Measurements from ENCODE around the gene PWWP2B. TPM values are rescaled to one million over a fixed set of nuclear protein-coding genes. Genes with fewer than 3 reads are reported as not detected.

PWWP2B gene
- total and polyA plus RNA-seq, 2 donors (not counting 3 experiments of a cell fraction or from before 2014, with no cell fraction given): 4.6 to 11.8 TPM

DNA sequence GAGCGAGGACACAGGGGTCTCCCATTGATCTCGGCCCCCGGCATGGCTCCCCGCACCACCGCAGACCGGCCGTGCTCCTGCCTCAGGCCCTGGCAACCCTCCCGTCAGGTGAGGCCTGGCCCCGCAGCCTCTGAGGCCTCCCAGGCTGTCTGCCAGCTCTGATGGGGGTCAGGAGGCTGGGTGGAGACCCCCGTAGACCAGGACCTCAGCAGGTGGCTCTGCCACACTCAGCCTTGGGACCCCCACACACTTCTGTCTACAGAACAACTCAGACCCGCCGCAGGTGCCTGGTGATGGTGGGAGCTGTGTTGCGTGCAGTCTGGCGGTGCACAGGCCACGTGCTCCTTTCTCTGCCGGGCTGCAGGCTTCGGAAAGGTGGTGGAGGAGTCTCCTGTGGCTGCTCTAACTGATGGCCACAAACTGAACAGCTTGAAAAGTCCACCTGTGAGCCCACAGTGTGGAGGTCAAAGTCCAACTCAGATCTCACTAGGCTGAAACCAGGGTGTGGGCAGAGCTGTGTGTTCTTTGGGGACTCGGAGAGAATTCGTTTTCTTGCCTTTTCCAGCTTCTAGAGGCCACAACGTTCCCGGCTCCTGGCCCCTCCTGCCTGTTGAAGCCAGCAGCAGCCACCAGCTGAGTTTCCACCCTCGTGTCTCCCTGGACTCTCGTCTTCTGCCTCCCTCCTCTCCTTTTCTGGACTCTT is 62.5 kb downstream of the PWWP2B start:
- BruUV-seq (replicated peaks): no TSS peak
- TF ChIP-seq, protein P1, sequence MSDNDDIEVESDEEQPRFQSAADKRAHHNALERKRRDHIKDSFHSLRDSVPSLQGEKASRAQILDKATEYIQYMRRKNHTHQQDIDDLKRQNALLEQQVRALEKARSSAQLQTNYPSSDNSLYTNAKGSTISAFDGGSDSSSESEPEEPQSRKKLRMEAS (IDR thresholded peaks at IDR 0.05; ENCODE audit: insufficient read depth, insufficient read length): no peak
- TF ChIP-seq FOS (IDR thresholded peaks at IDR 0.05; ENCODE audit: borderline replicate concordance, insufficient read depth, low read length) (no peak), POLR2AphosphoS5 (IDR thresholded peaks at IDR 0.05; ENCODE audit: insufficient read depth, low read depth, low read length) (no peak), GATA2 (IDR thresholded peaks at IDR 0.05; ENCODE audit: insufficient read depth, insufficient read length, low read depth, low read length) (no peak), EZH2 (IDR thresholded peaks at IDR 0.05; ENCODE audit: borderline replicate concordance, low read depth, low read length, severe bottlenecking) (no peak), POLR2A (IDR thresholded peaks at IDR 0.05; ENCODE audit: low read depth, low read length) (no peak), MYC (IDR thresholded peaks at IDR 0.05; ENCODE audit: low read depth, low read length) (no peak), JUN (IDR thresholded peaks at IDR 0.05; ENCODE audit: borderline replicate concordance, insufficient read depth, insufficient read length, low read depth) (no peak)
- TF ChIP-seq, protein P2, sequence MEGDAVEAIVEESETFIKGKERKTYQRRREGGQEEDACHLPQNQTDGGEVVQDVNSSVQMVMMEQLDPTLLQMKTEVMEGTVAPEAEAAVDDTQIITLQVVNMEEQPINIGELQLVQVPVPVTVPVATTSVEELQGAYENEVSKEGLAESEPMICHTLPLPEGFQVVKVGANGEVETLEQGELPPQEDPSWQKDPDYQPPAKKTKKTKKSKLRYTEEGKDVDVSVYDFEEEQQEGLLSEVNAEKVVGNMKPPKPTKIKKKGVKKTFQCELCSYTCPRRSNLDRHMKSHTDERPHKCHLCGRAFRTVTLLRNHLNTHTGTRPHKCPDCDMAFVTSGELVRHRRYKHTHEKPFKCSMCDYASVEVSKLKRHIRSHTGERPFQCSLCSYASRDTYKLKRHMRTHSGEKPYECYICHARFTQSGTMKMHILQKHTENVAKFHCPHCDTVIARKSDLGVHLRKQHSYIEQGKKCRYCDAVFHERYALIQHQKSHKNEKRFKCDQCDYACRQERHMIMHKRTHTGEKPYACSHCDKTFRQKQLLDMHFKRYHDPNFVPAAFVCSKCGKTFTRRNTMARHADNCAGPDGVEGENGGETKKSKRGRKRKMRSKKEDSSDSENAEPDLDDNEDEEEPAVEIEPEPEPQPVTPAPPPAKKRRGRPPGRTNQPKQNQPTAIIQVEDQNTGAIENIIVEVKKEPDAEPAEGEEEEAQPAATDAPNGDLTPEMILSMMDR (IDR thresholded peaks at IDR 0.05; ENCODE audit: extremely low read depth in 1 of 2, insufficient read depth in 1 of 2, low read depth in 1 of 2, low read length in 2 of 2): no peak
- Histone ChIP-seq H3K4me3 (replicated peaks in 1 of 3; ENCODE audit: insufficient read depth in 1 of 3, low read depth in 1 of 3, low read length in 3 of 3) (no peak overlapping the region), H2AFZ (ENCODE audit: low read depth, low read length) (no peak overlapping the region), H3K27me3 (ENCODE audit: control insufficient read depth in 2 of 2, insufficient read depth in 2 of 2, low read length in 2 of 2) (no peaks in the 10 kb centered on the region), H3K4me2 (ENCODE audit: insufficient read depth, low read length) (no peak overlapping the region), H3K4me1 (ENCODE audit: control insufficient read depth, extremely low read depth, insufficient read depth, low read length) (no peaks in the 10 kb centered on the region), H3K36me3 (ENCODE audit: control insufficient read depth in 2 of 2, extremely low read depth in 1 of 2, insufficient read depth in 2 of 2, low read length in 2 of 2) (no peaks in the 10 kb centered on the region), H3K9ac (replicated peaks; ENCODE audit: extremely low read depth, insufficient read depth, low read length) (no peak overlapping the region), H4K20me1 (replicated peaks; ENCODE audit: control insufficient read depth, extremely low read depth, insufficient read depth, low read length) (no peaks in the 10 kb centered on the region), H3K9me3 (replicated peaks; ENCODE audit: control insufficient read depth, insufficient read depth, low read length) (no peaks in the 10 kb centered on the region), H3K27ac (ENCODE audit: insufficient read depth, low read depth, low read length) (no peak overlapping the region), H3K79me2 (ENCODE audit: control insufficient read depth, insufficient read depth, low read length) (no peaks in the 10 kb centered on the region), H3K9me1 (replicated peaks; ENCODE audit: control insufficient read depth, extremely low read depth, insufficient read depth, low read length) (no peaks in the 10 kb centered on the region)
- no peak for FAIRE-seq
- CTCF ChIA-PET: interaction anchor here (0.8 to 2.7 kb wide), 13 partner anchors 9 to 195 kb away, joined by 3 to 19 read pairs (median 3); no protein-coding TSS in a partner anchor
- POLR2A ChIA-PET: no interaction called here
- intact Hi-C loops (cut with micrococcal nuclease): loop anchor here (2.0 kb wide), 1 partner anchor 57 kb away; no protein-coding TSS in a partner anchor
- dilution Hi-C loops (cut with MboI; ENCODE audit: extremely low pct_ligation_motif_present, low sequenced_read_pairs): no loop called here
- no peak for DNase-seq (ENCODE audit: low read depth, low spot score)
